BJ (cell line): Measurements from ENCODE around the gene ADNP2. TPM values are rescaled to one million over a fixed set of nuclear protein-coding genes. Genes with fewer than 3 reads are reported as not detected.

Experiments used
- polyA plus RNA-seq: library from polyadenylated mRNA; depleted of rRNA; stranded (reverse); fragments of >200 nt; gene quantifications from 2 replicates; pipeline ENCODE4 v1.2.3, GENCODE V29; 2011; rRNA removed

Gene ADNP2
- polyA plus RNA-seq, 1 experiment, result 4.4 TPM

Other genes with a start within 250 kb of the ADNP2 start
- gene SLC66A2, start 157.6 kb upstream of the ADNP2 start, polyA plus RNA-seq, result 19.3 and 26.4 TPM in 2 replicates
- 19.1 and 26.4 TPM in 2 replicates for gene HSBP1L1, start 144.6 kb upstream of the ADNP2 start, polyA plus RNA-seq
- gene TXNL4A, start 120.7 kb upstream of the ADNP2 start, polyA plus RNA-seq, result 95.8 and 117 TPM in 2 replicates
- 26.1 and 32.4 TPM in 2 replicates for gene RBFA, start 74.8 kb upstream of the ADNP2 start, polyA plus RNA-seq
- gene PARD6G, start 138.3 kb downstream of the ADNP2 start, polyA plus RNA-seq, result 0.93 and 0.96 TPM in 2 replicates